ENCODE data around the gene PDC.

Gene PDC

GRCh38 chr1:186461014-186461413, at the start of gene PDC:
TSS of gene PDC (minus strand) at chr1:186461114. CDS start at chr1:186449459, 11,655 bp downstream.
- no peak within 1 kb of the TSS for H3K27ac ChIP-seq
- intact Hi-C loops (cut with DNase I; ENCODE audit: low total_unique reads): no loop called here
- TF ChIP-seq, protein P1, sequence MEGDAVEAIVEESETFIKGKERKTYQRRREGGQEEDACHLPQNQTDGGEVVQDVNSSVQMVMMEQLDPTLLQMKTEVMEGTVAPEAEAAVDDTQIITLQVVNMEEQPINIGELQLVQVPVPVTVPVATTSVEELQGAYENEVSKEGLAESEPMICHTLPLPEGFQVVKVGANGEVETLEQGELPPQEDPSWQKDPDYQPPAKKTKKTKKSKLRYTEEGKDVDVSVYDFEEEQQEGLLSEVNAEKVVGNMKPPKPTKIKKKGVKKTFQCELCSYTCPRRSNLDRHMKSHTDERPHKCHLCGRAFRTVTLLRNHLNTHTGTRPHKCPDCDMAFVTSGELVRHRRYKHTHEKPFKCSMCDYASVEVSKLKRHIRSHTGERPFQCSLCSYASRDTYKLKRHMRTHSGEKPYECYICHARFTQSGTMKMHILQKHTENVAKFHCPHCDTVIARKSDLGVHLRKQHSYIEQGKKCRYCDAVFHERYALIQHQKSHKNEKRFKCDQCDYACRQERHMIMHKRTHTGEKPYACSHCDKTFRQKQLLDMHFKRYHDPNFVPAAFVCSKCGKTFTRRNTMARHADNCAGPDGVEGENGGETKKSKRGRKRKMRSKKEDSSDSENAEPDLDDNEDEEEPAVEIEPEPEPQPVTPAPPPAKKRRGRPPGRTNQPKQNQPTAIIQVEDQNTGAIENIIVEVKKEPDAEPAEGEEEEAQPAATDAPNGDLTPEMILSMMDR (IDR thresholded peaks at IDR 0.05): no peak
- H3K9me3 ChIP-seq: no peaks in the 10 kb centered on the region
- H3K4me3 ChIP-seq: no peak within 1 kb of the TSS
- no peaks in the 10 kb centered on the region for H3K36me3 ChIP-seq
- no peaks in the 10 kb centered on the region for H3K27me3 ChIP-seq
- DNase-seq: no peak
- H3K4me1 ChIP-seq: peaks cover 0 to 4% (median 0%) of the 10 kb centered on the region in 4 donors

DNA sequence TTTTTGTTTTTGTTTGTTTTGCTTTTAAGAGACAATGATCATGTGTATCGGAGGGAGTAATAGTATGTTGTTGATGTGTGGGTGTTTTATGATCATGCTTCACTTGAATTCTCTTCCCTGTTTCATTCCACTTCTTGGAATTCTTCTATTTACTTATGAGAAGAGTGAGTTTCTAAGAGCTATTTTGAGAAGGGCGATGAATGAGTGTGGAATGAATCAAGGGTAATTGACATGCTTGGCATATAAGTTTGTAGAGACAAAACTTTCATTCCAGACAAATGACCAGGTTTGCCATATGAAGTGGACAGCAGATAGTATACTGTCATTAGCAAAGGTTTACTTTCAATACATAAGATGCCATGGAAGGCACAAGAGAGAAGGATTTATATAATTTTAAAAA, 42.3 kb upstream of the PDC start:
- intact Hi-C loops (cut with DNase I; ENCODE audit: low total_unique reads): no loop called here
- TF ChIP-seq, protein P1 (IDR thresholded peaks at IDR 0.05): no peak
- H3K4me1 ChIP-seq: peaks cover 0 to 16% (median 0%) of the 10 kb centered on the region in 4 donors
- H3K27ac ChIP-seq: no peak overlapping the region
- no peak overlapping the region for H3K4me3 ChIP-seq
- peaks cover 0 to 18% (median 6%) of the 10 kb centered on the region in 3 donors for H3K9me3 ChIP-seq
- DNase-seq: no peak
- H3K27me3 ChIP-seq: no peaks in the 10 kb centered on the region
- no peaks in the 10 kb centered on the region for H3K36me3 ChIP-seq

DNA sequence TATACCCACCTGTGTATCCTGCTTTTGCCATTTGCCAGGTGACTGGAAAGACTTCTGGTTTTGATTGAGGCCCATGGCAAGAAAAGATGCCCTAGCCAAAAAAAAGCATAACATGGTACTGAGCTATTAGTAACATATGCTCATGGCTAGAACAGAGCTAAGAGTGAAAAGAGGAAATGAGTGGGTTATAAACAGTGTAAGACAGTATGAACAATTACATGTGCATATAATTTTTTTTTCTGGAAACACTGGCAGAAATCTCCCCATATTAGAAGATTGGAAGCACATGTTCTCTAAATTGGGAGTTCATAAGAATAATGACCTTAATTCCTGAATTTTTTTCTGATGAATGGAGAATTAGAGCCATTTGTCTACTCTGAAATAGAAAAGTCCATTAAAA, 41.2 kb upstream of the PDC start:
- no peak for DNase-seq
- Histone ChIP-seq H3K27ac (no peak overlapping the region), H3K9me3 (peaks cover 0 to 18% (median 6%) of the 10 kb centered on the region in 3 donors), H3K4me1 (peaks cover 0 to 16% (median 0%) of the 10 kb centered on the region in 4 donors), H3K4me3 (no peak overlapping the region), H3K27me3 (no peaks in the 10 kb centered on the region), H3K36me3 (no peaks in the 10 kb centered on the region)
- TF ChIP-seq, protein P1 (IDR thresholded peaks at IDR 0.05): no peak
- intact Hi-C loops (cut with DNase I; ENCODE audit: low total_unique reads): no loop called here

DNA sequence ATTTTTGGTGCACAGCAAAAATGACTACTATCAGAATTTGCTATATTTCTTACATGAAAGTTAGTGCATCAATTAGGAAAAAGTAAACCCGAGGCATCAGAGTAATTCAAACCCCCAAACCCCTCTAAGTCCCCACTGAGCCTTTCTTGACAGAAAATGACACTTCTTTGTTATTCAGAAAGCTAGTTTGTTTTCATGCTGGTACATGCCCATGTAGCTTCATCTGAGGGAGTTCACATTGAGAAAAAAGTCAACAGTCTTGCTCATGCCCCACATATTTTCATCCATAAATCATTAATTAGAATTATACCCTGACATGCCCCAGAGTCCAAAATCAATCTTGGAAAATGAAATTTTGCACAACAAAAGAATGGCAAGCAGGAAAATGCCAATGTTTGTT, 39.9 kb upstream of the PDC start:
- Histone ChIP-seq H3K27me3 (no peaks in the 10 kb centered on the region), H3K4me1 (peaks cover 0 to 19% (median 0%) of the 10 kb centered on the region in 4 donors), H3K9me3 (peaks cover 0 to 8% (median 5%) of the 10 kb centered on the region in 3 donors), H3K27ac (no peak overlapping the region), H3K4me3 (no peak overlapping the region), H3K36me3 (no peaks in the 10 kb centered on the region)
- intact Hi-C loops (cut with DNase I; ENCODE audit: low total_unique reads): no loop called here
- TF ChIP-seq, protein P1 (IDR thresholded peaks at IDR 0.05): no peak
- no peak for DNase-seq

DNA sequence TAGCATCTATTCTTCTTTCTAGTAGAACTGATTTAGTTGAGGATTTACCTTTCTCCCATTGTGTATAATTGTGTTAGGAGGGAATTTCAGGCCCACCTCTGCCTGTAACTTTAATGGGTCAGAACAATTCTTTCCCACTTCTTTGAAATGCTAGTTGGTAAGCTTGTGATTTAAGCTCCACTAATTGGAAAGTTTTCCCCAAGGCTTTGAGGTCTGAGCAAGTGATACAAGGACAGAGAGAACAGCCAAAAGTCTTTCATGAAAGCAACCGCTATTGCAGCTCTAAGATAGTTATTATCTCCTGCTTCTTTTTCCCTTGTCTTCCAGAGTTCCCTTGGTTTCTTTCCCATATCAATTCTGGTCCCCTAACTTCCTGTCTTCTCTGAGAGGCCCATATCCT, 38.7 kb upstream of the PDC start:
- intact Hi-C loops (cut with DNase I; ENCODE audit: low total_unique reads): no loop called here
- no peak for DNase-seq
- H3K4me3 ChIP-seq: no peak overlapping the region
- H3K36me3 ChIP-seq: no peaks in the 10 kb centered on the region
- no peaks in the 10 kb centered on the region for H3K27me3 ChIP-seq
- peaks cover 0 to 26% (median 0%) of the 10 kb centered on the region in 4 donors for H3K4me1 ChIP-seq
- TF ChIP-seq, protein P1 (IDR thresholded peaks at IDR 0.05): no peak
- no peaks in the 10 kb centered on the region for H3K9me3 ChIP-seq
- no peak overlapping the region for H3K27ac ChIP-seq
